Esophagus squamous epithelium (tissue), 5 donors: ENCODE results near the gene GRB7. TPM values are rescaled to one million over a fixed set of nuclear protein-coding genes. Genes with fewer than 3 reads are reported as not detected.
A peak's percentile ranks its signal among the peaks of the same experiment; 100 is the strongest.

ENCODE experiments used
- DNase-seq: peaks from one replicate; lab custom pipeline; 2025; lab: John Stamatoyannopoulos, UW
- H3K27ac ChIP-seq, 4 donors: fragments of 200-600 bp; sonication (generic); one replicate each; pipeline ENCODE4 v1.5.1; 2016 to 2019; ENCODE audit warnings: mild to moderate bottlenecking in 1 of 4
- H3K27me3 ChIP-seq, 4 donors: fragments of 200-600 bp; sonication (generic); 1 replicate in 3 of 4; 2 replicates in 1 of 4; pipeline versions ENCODE4 v1.5.1 to v1.6.0; 2017 to 2021; ENCODE audit warnings: antibody characterized with exemption in 1 of 4
- H3K36me3 ChIP-seq, 3 donors: fragments of 200-600 bp; sonication (generic); one replicate each; pipeline ENCODE4 v1.5.1; 2016 to 2019
- H3K4me1 ChIP-seq, 3 donors: fragments of 200-600 bp; sonication (generic); one replicate each; pipeline ENCODE4 v1.5.1; 2017 to 2019
- H3K4me3 ChIP-seq, 4 donors: fragments of 200-600 bp; sonication (generic); 1 replicate in 3 of 4; 2 replicates in 1 of 4; pipeline ENCODE4 v1.5.1; 2016 to 2019; ENCODE audit warnings: mild to moderate bottlenecking in 2 of 4, moderate library complexity in 1 of 4
- H3K9me3 ChIP-seq, 3 donors: fragments of 200-600 bp; sonication (generic); one replicate each; pipeline ENCODE4 v1.5.1; 2016 to 2019
- CTCF ChIP-seq, 6 experiments: fragments of 450-650 bp in 4 of 6; fragments of 200-600 bp in 2 of 6; sonication (generic) in 2 of 6; IDR thresholded peaks; one replicate each; pipeline ENCODE4 v1.5.1; 2016 to 2019; ENCODE audit warnings: antibody characterized with exemption in 6 of 6, mild to moderate bottlenecking in 4 of 6, moderate library complexity in 4 of 6
- POLR2A ChIP-seq, 4 donors: fragments of 450-650 bp; IDR thresholded peaks; one replicate each; pipeline ENCODE4 v1.6.1; 2017; ENCODE audit warnings: antibody characterized with exemption in 4 of 4, mild to moderate bottlenecking in 4 of 4, moderate library complexity in 3 of 4
- WGBS, 2 donors: methylation state at CpG; one replicate each; pipeline ENCODE4 v1.1.5; 2018; 5-methylcytosine and 5-hydroxymethylcytosine counted together
- intact Hi-C: fragments of 100-400 bp; cut with DNase I; formaldehyde crosslinking; loops from one replicate; pipeline ENCODE4 v1.15.0; 2022
- total RNA-seq, 4 donors: library from RNA; depleted of rRNA; stranded (reverse); fragments of >200 nt; gene quantifications; one replicate each; pipeline ENCODE4 v1.1.0, GENCODE V29; 2016
- donor health status: DM: yes; HTN: yes; CAD: no.

The GRB7 gene
- total RNA-seq, 4 donors from 2014 or later, result 25.1 to 62.1 (median 55.9) TPM

GRCh38 chr17:39777534-39778365 lies 40.0 kb downstream of the GRB7 start:
- Histone ChIP-seq H3K4me3 (peak overlapping the region in 2 of 4 donors; percentile 25 to 49), H3K4me1 (peaks cover 0 to 30% (median 3%) of the 10 kb centered on the region in 3 donors), H3K27me3 (peaks cover 0 to 11% (median 0%) of the 10 kb centered on the region in 4 donors), H3K9me3 (no peaks in the 10 kb centered on the region), H3K36me3 (no peaks in the 10 kb centered on the region), H3K27ac (peak overlapping the region in 3 of 4 donors; percentile 21 to 65 (median 32))
- 40 to 47% methylated on average over 11 of the region's 11 CpGs for WGBS, 2 donors
- DNase-seq, result no peak
- intact Hi-C loops, result no loop called here
- no peak for TF ChIP-seq CTCF (IDR thresholded peaks at IDR 0.05)
- peak in 1 of 4 donors; percentile 27 for TF ChIP-seq POLR2A (IDR thresholded peaks at IDR 0.05)

- intact Hi-C loops, result no loop called here
- no peak for TF ChIP-seq POLR2A (IDR thresholded peaks at IDR 0.05)
- no peak for TF ChIP-seq CTCF (IDR thresholded peaks at IDR 0.05)
- no peaks in the 10 kb centered on the region for H3K9me3 ChIP-seq
- WGBS, 2 donors, result 48 to 71% methylated on average over 6 of the region's 6 CpGs
- peaks cover 0 to 11% (median 0%) of the 10 kb centered on the region in 4 donors for H3K27me3 ChIP-seq
- H3K27ac ChIP-seq, result no peak overlapping the region
- peaks cover 0 to 16% (median 3%) of the 10 kb centered on the region in 3 donors for H3K4me1 ChIP-seq
- no peak for DNase-seq
- H3K4me3 ChIP-seq, result no peak overlapping the region
- no peaks in the 10 kb centered on the region for H3K36me3 ChIP-seq
Measured at GRCh38 chr17:39781031-39781860, 43.5 kb downstream of the GRB7 start.

GRCh38 chr17:39781861-39782213 lies 44.1 kb downstream of the GRB7 start:
- peaks cover 0 to 16% (median 3%) of the 10 kb centered on the region in 3 donors for H3K4me1 ChIP-seq
- intact Hi-C loops, result no loop called here
- no peak for TF ChIP-seq CTCF (IDR thresholded peaks at IDR 0.05)
- no peak for TF ChIP-seq POLR2A (IDR thresholded peaks at IDR 0.05)
- no peaks in the 10 kb centered on the region for H3K9me3 ChIP-seq
- H3K36me3 ChIP-seq, result no peaks in the 10 kb centered on the region
- 50 to 58% methylated on average over 2 of the region's 2 CpGs for WGBS, 2 donors
- no peak overlapping the region for H3K27ac ChIP-seq
- no peak overlapping the region for H3K4me3 ChIP-seq
- no peak for DNase-seq
- peaks cover 0 to 11% (median 0%) of the 10 kb centered on the region in 4 donors for H3K27me3 ChIP-seq

GRCh38 chr17:39782481-39782880 lies 44.7 kb downstream of the GRB7 start:
- Histone ChIP-seq H3K9me3 (no peaks in the 10 kb centered on the region), H3K4me3 (no peak overlapping the region), H3K27me3 (peaks cover 0 to 10% (median 0%) of the 10 kb centered on the region in 4 donors), H3K36me3 (no peaks in the 10 kb centered on the region), H3K4me1 (peaks cover 0 to 16% (median 3%) of the 10 kb centered on the region in 3 donors), H3K27ac (no peak overlapping the region)
- WGBS, 2 donors, result 31 to 34% methylated on average over 4 of the region's 4 CpGs
- TF ChIP-seq POLR2A (IDR thresholded peaks at IDR 0.05) (no peak), CTCF (IDR thresholded peaks at IDR 0.05) (no peak)
- DNase-seq, result no peak
- intact Hi-C loops, result no loop called here
